Measurements from ENCODE around the gene NFYC.

NFYC gene

DNA sequence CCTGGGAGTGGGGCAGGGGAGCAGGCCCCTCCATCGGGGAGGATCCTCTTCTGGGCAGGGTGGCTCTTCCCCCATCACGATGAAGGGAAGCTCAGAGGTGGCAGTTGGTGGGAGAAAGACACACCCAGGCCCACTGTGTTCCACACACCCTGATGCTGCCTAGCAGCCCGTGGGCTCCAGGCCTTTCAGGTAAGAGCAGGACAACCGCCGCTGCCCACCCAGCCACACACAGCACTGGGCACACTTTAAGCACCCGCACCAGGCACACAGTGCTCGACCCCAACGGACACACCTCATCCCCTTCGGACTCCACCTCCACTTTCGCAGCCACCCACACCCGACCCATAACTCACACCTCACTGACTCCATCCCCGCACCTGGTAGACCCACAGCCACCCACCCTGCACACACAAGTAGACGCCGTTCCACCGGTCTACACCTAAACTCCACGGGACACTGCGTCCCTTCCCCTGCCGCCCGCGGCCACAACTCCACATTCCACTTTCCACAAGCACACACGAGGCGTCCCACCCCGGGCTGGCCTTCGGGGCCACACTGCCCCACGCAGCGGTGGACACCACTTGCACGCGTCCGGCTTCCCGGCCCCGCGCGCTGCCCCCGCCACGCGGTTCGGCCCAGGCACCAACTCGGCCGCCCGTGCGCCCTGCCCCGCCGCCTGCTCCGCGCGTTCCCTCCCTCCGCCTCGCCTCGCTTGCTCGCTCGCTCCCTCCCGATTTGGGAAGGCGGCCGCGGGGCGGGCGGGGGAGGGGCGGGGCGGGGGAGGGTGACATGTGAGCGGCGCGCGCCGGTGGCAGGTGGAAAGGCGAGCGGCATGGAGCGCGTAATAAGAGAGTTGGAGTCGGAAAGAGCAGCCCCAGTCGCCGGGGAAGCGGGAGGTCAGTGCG is 91.7 kb downstream of the NFYC start, which contains the start of gene KCNQ4:
Gene KCNQ4 (plus strand): TSS at position 787 of the 905 bp plus-strand sequence. CDS start 307 bp downstream, outside the sequence.
- peak in 1 of 2 experiments; percentile 22 for DNase-seq (ENCODE audit: low read depth in 2 of 2)

DNA sequence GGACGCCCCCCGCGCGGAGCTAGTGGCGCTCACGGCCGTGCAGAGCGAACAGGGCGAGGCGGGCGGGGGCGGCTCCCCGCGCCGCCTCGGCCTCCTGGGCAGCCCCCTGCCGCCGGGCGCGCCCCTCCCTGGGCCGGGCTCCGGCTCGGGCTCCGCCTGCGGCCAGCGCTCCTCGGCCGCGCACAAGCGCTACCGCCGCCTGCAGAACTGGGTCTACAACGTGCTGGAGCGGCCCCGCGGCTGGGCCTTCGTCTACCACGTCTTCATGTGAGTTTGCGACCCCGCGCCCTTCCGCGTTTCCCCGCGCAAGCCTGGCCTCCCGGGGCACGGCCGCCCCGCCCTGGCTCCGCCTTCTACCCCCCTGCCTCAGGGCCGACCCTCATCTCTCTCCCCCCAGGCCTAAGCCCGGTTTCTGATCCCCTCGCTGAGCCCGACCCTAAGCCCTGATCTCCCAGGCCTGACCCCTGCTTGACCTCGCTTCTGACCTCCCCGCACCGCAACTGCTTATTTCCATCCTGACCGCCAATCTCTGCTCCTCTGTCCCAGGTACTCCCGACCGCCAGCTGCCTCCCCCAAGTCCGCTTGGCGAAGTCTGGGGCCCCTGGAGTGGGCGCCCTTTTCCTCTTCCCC is 92.8 kb downstream of the NFYC start:
- DNase-seq (ENCODE audit: low read depth in 2 of 2) = no peak

DNA sequence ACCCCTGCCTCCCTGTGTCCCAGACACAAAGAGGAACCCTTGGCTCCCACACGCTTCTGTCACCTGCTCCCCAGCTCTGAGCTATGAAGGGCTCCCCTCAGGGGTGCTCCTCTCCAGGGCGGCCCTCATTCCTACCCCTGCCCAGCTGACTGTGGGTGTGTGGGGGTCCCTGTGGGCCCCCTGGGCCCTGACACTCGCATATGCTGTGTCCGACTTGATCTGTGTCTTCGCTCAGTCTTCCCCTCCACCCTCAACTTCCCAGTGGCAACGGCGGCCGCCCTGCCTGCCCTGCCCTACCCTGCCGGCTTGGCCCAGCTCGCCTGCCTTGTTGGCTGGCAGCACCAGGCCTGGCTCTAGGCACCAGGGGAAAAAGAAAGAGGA is 93.3 kb downstream of the NFYC start:
- no peak for DNase-seq (ENCODE audit: low read depth in 2 of 2)

DNA sequence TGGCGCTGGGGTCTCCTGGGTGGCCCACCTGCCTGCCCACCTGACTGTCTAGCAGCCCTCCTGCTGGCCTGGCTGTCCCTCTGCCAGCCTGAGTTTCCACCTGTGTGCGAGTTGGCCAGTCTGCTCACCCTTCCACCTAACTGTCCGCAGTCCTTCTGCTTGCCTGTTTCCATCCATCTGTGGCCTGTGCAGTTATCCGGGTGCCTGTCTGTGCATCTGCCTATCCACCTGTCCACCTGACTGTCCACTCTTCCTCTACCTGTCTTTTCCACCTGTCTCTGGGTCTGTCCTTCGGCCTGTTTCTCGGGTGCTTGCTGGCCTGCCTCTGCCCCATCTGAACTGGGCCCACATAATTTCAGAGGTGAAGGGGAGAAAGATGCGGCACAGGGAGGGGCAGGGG is 93.9 kb downstream of the NFYC start:
- DNase-seq (ENCODE audit: low read depth in 2 of 2) = no peak

DNA sequence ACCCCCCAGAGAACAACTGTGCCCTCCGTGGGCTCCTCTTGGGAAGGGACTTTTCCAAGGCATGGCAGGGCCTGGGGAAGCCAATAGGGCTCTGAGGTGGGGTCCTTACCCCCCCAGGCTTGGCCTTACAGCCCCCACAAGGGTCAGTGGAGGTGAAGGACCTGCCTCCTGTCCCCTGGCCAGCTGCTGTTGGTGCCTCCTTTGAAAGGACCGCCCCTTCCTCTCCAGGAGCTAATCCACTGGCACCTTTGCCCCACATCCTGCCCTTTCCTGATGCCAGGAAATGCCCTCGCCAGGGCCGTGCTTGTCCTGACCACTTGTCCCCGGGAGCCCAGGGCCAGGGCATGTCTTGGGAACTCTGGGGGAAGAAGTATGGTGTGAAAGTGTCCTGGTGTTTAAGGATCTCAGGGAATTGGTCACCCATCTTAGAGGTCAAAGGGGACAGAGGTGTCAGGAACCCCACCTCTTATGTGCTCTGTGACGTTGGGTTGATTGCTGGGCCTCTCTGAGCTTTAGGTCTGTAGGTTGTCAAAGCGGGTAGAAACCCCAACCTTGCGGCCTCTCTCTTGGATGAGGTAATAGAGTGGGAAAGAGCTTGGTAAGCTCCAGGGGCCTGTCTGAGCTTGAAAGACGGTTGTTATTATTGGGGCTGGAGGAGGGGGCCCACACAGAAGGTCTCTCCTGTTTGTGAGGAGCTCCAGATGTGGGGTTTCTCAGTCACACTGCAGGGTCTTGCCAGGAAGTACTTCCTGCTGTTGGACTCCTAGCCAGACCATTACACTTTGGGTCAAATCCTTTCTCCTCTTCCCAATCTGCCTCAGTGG is 94.9 kb downstream of the NFYC start:
- DNase-seq (ENCODE audit: low read depth in 2 of 2) = no peak

DNA sequence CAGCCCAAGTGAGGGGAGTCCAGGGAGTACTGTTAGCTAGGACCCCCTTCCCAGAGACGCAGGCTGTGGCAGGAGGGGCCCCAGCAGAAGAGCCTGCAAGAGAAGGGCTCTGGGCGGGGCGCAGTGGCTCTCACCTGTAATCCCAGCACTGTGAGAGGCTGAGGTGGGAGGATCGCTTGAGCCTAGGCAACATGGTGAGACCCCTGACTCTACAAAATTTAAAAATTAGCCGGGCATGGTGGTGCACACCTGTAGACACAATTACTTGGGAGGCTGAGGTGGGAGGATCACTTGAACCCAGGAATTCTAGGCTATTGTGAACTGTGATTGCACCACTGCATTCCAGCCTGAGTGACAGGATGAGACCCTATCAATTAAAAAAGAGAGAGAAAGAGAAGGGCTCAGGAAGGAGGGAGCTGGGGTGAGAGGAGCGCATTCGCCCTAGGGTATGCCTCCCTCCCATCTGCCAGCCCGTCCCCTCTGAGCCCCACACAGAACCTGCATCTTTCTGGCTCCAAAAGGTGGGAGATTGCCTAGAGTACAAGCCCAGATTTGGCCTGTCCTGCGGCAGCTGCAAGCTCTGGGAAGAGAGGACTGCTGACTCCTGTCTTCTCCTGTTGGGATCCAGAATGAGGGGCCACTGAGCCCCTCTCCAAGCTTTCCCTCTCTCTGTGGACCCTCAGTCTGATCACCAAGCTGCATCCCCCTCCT is 95.6 kb downstream of the NFYC start:
- no peak for DNase-seq (ENCODE audit: low read depth in 2 of 2)

DNA sequence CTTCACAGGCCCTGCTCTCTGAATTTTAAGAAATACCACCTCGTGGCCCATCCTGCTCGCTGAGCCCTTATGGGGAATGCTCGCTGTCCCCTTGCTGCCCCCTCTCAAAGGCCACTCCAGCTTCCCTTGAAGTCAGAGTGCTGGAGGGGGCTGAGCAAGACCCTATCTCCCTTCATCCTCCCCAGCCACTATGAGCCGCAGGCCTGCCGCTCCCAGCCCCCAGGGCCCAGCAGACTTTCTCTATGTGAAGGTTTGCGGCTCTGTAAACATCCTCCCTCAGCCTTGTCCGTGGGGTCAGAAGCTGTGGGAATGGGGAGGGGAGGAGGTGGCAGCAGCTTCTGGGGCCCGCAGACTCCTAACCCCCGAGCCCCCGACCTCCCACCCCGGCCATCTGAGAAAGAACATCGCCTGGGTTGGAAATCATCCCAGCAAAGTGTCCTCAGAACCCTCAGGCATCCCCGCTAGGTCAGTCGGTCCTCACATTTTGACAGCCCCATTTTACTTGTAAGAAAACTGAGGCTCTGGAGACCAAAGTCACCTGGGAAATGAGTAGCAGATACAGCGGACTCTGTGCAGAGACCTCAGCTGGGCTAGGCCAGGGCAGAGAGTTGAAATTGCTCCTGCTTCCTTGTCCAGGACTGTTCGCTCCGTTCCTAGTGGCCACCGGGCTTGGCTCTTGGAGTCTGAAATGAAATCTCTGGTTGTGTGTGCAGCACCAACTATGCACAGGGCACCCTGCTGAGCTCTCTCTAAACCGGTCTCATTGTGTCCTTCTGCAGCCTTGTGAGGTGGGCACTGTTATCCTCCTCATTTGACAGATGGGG is 96.4 kb downstream of the NFYC start:
- no peak for DNase-seq (ENCODE audit: low read depth in 2 of 2)

DNA sequence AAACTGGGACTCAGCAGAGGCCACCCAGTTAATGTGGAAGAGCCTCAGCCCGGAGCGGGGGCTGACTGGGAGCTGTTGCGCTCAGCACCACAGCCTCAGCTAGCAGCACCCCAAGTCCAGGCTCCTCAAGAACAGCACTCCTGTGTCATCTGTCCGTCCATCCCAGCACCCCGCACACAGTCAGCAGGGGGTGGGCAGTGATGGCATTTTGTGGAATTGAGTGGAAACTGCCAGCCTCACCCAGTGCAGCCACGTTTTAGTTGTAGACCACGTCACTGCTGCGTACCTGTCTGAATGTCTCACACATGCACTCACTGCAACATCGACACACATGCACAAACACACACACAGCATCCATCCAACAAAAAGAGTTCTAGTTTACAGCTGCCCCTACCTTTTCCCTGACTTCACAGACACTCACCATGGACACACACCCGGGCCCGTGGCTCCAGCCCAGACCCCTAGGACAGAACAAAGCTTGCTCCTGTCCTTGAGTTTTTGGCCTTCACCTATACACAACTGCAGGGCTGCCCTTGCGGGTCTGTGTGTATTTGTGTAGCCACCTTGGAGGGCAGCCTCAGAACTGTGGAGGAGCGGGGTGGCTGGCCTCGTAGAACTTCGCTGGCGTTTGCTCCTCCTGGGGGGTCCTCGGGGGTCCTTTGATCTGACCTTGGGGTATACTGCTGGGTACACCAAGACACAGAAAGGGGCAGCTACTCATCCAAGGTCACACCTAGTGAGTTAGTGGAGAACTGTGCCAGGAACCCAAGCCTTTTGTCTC is 97.2 kb downstream of the NFYC start:
- DNase-seq (ENCODE audit: low read depth in 2 of 2) = no peak

DNA sequence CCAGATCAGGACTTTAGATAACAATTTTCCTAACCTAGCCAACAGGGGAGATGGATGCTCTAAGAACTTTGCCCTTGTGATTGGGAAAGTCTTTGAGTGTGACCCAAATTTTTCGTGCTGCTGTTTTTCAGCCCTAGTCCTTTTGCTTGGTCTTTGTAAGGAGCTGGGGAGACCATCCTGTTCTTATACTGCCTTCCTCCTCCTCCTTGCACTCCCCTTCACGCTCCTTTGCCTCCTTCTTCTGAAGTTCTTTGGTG is 97.8 kb downstream of the NFYC start:
- DNase-seq (ENCODE audit: low read depth in 2 of 2) = no peak

DNA sequence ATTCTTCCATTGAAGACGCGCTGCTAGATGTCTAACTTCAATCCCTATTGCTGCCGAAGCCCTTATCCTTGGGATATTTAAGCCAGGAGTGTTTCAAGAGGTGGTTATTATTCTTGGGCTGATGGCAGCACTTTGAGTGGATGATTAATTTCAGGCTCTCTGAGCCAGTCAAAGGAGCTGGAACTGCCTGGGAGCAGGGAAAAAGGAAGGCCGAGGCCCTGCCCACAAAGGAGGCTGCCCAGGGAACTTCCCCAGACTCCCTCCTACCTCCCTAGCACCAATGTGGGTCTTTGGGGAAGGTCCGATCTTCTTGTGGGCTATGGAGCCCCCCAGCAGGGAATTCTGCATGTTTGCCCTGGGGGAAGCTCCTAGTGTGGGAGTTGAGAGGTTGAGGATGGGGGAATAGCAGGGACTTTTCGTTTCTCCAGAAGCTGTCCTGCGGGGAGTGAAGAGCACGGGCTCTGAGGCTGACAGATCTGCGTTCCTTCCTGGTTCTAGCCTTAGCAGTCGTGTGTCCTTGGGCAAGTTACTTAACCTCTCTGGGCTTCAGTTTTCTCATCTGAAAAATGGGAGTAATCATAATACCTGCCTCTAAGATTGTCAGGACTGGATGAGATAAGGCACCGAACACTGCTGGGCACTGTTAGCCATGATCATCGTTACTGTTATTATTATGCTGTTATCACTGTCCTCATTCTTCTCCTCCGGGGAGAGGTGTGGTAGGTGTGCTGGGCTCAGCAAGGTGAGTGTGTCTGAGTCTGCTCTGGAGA is 98.3 kb downstream of the NFYC start:
- no peak for DNase-seq (ENCODE audit: low read depth in 2 of 2)

DNA sequence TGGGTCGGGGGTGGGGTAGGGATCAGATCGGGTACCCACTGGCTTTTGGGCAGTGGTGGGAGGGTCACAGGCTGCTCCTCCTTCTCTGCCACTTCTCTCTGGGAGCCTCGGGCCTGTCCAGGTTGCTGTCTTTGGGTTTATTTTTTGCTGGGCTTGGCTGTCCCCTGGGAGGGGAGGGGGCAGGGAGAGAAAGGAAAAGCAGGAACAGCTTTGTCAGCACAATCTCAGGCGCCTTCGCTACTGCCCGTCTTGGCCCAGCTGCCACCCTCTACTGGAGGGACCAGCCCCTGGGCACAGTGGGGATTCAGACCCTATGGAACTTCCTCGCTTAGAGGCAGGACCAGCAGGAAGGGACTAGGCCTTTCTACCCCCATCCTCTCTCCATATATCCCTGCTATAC is 100.5 kb downstream of the NFYC start:
- DNase-seq (ENCODE audit: low read depth in 2 of 2) = no peak

DNA sequence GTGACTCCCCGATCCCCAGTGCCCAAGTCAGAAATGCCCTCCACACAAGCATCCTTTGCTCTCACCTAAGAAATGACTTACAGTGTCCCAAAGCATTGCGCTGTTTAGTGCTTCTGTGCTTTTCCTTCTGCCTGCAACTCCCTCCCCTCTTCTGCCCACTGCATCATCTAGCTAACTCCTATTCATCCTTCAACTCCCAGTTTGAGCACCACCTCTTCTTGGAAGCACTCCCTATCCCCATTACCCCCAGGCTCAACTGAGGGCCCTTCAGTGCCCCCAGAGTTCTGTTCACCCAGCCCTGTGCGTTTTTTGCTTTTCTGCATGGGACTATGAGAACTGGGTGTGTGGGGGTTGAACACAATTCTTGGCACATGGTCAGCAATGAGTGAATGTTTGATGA is 102.1 kb downstream of the NFYC start:
- DNase-seq (ENCODE audit: low read depth in 2 of 2) = no peak

DNA sequence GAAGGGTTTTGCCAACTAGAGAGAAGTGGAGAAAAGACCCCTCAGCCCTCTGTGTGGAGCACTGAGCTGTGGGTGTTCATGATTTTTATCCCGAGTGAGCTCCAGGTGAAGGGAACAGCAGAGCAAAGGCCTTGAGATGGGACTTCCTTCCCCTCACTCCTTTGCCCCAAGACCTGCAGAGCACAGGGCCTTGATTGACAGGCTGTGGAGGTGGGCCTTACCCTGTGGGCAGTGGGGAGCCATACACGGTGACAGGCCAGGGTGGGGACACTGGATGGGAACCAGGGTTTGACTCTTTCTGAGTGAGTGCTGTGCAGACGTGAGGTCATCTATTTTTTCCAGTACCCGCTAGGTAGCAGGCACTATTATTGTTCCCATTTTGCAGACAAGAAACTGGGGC is 102.5 kb downstream of the NFYC start:
- DNase-seq (ENCODE audit: low read depth in 2 of 2) = no peak

DNA sequence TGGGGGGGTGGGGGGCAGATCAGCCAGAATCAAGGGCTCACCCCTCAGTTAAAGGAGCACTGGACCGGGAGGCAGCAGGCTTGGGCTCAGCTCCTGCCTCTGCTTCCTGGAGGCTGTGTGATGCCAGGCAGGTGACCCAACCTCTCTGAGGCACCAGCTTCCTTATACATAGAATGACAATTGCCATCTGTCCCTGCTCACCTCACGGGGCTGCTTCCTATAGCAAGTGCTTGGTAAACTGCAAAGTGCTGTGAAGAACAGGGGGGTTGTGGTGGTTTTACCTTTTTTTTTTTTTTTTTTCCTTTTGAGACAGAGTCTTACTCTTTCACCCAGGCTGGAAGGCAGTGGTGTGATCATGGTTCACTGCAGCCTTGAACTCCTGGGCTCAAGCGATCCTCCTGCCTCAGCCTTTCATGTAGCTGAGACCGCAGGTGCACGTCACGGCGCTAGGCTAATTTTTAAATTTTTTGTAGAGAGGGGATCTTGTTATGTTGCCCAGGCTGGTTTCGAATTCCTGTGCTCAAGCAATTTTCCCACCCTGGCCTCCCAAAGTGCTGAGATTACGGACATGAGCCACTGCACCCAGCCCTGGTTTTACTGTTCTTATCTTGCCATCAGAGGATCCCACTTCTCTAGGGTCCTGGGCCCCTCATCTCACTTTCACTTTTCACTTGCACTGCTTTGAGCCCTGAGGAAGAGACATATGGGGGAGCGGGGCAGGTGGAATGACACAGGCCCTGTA is 103.6 kb downstream of the NFYC start:
- no peak for DNase-seq (ENCODE audit: low read depth in 2 of 2)

DNA sequence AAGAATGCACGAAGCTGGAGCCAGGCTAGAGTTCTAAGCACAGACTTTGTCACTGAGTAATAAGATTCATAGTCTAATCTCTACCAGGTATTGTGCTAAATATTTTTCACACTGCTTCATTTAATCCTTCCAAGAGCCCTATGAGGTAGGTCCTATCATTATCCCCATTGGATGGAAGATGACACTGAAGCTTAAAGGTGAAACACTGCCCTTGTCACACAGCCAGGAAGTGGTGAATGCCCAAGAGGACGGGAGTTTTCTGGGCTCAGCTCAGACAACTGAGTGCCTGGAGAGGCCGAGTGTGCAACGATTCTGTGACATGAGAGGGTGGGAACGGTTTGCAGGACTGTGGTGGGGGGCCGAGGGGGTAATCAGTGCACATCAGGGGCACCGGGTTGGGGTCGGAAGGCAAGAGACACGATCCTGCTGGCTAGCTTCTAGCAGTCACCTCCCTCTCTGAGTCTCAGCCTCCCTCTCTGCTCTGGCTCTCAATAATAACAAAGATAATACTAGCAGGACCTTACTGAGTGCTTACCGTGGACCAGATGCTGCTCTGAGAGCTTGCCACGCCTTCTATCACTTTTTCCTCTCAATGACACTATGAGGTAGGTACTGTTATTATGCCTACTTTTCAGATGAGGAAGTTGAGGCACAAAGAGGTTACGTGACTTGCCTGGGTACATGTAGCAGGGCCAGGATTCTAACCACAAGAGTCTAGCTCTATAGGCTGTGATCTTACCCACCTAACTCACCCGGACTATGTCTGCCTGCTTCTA is 104.5 kb downstream of the NFYC start:
- no peak for DNase-seq (ENCODE audit: low read depth in 2 of 2)

DNA sequence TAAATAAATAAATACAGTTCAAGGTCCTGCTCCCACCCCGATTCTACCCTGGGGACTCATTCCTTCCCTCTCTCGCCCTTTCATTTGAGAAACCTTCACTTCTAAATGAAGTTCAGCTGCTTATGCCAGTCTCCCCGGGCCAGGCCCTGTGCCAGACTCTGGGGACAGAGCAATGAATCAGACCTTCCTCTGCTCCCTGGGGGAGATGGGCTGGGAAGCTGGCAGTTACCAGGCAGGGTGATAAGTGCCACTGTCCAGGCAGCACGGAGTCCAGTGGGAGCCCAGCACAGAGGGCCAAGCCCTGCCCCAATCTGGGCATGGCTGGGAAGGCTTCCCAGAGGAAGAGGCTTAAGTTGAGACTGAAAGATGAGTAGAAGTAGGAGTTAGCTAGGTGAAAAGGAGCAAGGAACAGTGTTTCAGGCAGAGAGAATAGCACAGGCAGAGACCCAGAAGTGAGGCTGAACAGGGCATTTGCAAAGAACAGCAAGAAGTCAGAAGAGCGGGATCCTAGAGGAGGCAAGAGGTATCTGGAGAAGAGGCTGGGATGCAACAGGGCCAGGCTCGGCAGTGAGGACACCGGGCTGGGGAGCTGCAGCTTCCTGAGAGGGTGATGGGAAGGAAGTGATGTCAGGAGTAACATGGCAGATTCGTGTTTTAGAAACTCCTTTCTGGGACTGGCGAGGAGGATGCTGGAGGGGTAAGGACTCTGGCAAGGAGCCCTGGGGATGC is 105.6 kb downstream of the NFYC start:
- no peak for DNase-seq (ENCODE audit: low read depth in 2 of 2)

DNA sequence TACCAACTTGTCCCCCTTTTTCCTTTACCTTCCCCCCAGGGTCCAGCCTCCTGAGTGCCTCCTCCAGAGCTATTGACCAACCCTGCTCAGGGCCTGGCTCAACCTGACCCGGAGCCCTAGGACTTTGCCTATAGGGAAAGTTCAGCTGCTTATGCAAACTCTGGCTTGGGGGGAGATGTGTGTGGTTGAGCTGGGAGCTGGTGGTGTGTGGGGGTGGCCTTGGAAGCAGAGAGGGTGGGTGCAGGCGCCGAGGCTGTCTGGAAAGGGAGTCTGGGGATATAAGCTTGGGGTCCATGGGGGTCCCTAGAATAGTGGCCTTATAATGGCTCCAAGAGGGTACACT is 106.1 kb downstream of the NFYC start:
- no peak for DNase-seq (ENCODE audit: low read depth in 2 of 2)
